ENCODE data around the gene GRPEL2. TPM values are rescaled to one million over a fixed set of nuclear protein-coding genes. Genes with fewer than 3 reads are reported as not detected.

Gene GRPEL2
- total RNA-seq, 1 donor from 2014 or later = 42.5 TPM

DNA sequence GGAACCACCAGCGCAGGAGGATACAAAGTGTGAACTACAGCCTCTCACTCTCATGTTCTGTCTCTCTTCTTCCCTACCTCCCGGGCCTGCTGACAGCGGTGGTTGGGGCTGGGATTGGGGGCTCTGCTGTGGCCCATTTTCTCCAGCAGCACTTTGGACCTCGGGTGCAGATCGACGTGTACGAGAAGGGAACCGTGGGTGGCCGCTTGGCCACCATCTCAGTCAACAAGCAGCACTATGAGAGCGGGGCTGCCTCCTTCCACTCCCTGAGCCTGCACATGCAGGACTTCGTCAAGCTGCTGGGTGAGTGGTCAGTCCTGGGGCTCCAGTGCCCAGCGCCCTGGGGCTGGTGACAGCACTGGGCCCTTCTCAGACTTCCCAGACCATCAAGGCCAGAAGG is 17.2 kb downstream of the GRPEL2 start:
- Histone ChIP-seq H3K9ac (no peak overlapping the region), H3K27me3 (no peaks in the 10 kb centered on the region), H3K27ac (no peak overlapping the region), H3F3A (ENCODE audit: low read depth) (peaks cover under 1% of the 10 kb centered on the region), H4K20me1 (ENCODE audit: low read depth) (no peaks in the 10 kb centered on the region), H3K9me3 (ENCODE audit: low read depth) (no peaks in the 10 kb centered on the region), H3K36me3 (no peaks in the 10 kb centered on the region), H3K4me1 (peaks cover 4% of the 10 kb centered on the region), H2AFZ (replicated peaks) (no peak overlapping the region), H3K4me3 (no peak overlapping the region), H3K79me2 (ENCODE audit: low read depth) (peaks cover 15% of the 10 kb centered on the region), H3K4me2 (no peak overlapping the region)
- H3K36me3 Mint-ChIP-seq = no peaks in the 10 kb centered on the region
- H3K27ac Mint-ChIP-seq = peak overlapping the region; percentile 65
- TF ChIP-seq EZH2 (IDR thresholded peaks at IDR 0.05) = no peak
- no peak for TF ChIP-seq EZH2phosphoT487 (IDR thresholded peaks at IDR 0.05)
- TF ChIP-seq, protein P1, sequence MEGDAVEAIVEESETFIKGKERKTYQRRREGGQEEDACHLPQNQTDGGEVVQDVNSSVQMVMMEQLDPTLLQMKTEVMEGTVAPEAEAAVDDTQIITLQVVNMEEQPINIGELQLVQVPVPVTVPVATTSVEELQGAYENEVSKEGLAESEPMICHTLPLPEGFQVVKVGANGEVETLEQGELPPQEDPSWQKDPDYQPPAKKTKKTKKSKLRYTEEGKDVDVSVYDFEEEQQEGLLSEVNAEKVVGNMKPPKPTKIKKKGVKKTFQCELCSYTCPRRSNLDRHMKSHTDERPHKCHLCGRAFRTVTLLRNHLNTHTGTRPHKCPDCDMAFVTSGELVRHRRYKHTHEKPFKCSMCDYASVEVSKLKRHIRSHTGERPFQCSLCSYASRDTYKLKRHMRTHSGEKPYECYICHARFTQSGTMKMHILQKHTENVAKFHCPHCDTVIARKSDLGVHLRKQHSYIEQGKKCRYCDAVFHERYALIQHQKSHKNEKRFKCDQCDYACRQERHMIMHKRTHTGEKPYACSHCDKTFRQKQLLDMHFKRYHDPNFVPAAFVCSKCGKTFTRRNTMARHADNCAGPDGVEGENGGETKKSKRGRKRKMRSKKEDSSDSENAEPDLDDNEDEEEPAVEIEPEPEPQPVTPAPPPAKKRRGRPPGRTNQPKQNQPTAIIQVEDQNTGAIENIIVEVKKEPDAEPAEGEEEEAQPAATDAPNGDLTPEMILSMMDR (IDR thresholded peaks at IDR 0.05) = no peak
- no peak overlapping the region for H3K4me3 Mint-ChIP-seq
- H3K9me3 Mint-ChIP-seq = no peaks in the 10 kb centered on the region
- DNase-seq (ENCODE audit: low spot score) = no peak
- H3K4me1 Mint-ChIP-seq = peaks cover 23% of the 10 kb centered on the region
- H3K27me3 Mint-ChIP-seq (ENCODE audit: insufficient read depth, low read depth) = no peaks in the 10 kb centered on the region

DNA sequence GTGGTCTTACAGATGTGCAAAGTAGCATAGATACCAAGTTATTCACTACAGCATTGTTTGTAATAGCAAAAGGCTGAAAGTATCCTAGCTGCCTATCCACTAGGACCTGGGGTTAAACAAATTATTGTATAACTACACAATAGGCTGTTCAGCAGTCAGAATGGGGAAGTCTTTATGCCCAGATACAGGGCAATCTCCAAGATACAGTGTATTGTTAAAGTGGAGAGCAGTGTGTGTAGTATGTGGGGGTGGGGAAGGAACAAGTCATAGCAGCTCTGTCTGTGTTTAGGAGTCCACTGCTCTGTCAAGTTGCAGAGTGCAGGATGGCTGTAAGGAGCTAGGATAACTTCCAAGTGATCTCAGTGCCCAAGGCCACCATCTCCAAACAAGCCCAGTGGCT is 18.1 kb downstream of the GRPEL2 start:
- TF ChIP-seq EZH2 (IDR thresholded peaks at IDR 0.05) (no peak), EZH2phosphoT487 (IDR thresholded peaks at IDR 0.05) (no peak)
- TF ChIP-seq, protein P1 (IDR thresholded peaks at IDR 0.05) = no peak
- H3K27ac Mint-ChIP-seq = no peak overlapping the region
- no peaks in the 10 kb centered on the region for H3K36me3 ChIP-seq
- H3K4me1 Mint-ChIP-seq = peaks cover 27% of the 10 kb centered on the region
- H3K27me3 Mint-ChIP-seq (ENCODE audit: insufficient read depth, low read depth) = no peaks in the 10 kb centered on the region
- peaks cover 11% of the 10 kb centered on the region for H3K79me2 ChIP-seq (ENCODE audit: low read depth)
- no peaks in the 10 kb centered on the region for H4K20me1 ChIP-seq (ENCODE audit: low read depth)
- no peaks in the 10 kb centered on the region for H3K9me3 Mint-ChIP-seq
- no peak overlapping the region for H2AFZ ChIP-seq (replicated peaks)
- no peaks in the 10 kb centered on the region for H3K9me3 ChIP-seq (ENCODE audit: low read depth)
- H3K36me3 Mint-ChIP-seq = no peaks in the 10 kb centered on the region
- no peak for DNase-seq (ENCODE audit: low spot score)
- no peak overlapping the region for H3K27ac ChIP-seq
- no peak overlapping the region for H3K9ac ChIP-seq
- peaks cover 6% of the 10 kb centered on the region for H3K4me1 ChIP-seq
- no peaks in the 10 kb centered on the region for H3K27me3 ChIP-seq
- no peak overlapping the region for H3K4me3 Mint-ChIP-seq
- no peak overlapping the region for H3K4me3 ChIP-seq
- H3K4me2 ChIP-seq = no peak overlapping the region
- H3F3A ChIP-seq (ENCODE audit: low read depth) = no peaks in the 10 kb centered on the region

DNA sequence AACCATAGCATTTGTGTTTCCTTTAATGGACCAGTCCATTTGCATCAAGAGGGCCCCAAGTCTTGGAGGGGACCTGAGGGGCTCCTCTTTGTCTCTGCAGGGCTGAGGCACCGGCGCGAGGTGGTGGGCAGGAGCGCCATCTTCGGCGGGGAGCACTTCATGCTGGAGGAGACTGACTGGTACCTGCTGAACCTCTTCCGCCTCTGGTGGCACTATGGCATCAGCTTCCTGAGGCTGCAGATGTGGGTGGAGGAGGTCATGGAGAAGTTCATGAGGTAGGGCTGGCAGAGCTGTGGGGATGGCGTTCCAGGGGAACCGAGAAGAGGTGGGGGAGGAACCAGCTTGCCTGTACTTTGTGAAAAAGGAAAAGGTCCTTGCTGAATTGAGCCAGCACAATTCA is 18.6 kb downstream of the GRPEL2 start:
- Histone ChIP-seq H3F3A (ENCODE audit: low read depth) (no peaks in the 10 kb centered on the region), H3K27me3 (no peaks in the 10 kb centered on the region), H3K9ac (no peak overlapping the region), H3K36me3 (no peaks in the 10 kb centered on the region), H3K4me2 (no peak overlapping the region), H3K4me1 (peaks cover 3% of the 10 kb centered on the region), H3K27ac (no peak overlapping the region), H3K9me3 (ENCODE audit: low read depth) (no peaks in the 10 kb centered on the region), H3K79me2 (ENCODE audit: low read depth) (peaks cover 5% of the 10 kb centered on the region), H4K20me1 (ENCODE audit: low read depth) (no peaks in the 10 kb centered on the region), H2AFZ (replicated peaks) (no peak overlapping the region), H3K4me3 (no peak overlapping the region)
- Mint-ChIP-seq H3K9me3 (no peaks in the 10 kb centered on the region), H3K4me1 (peaks cover 22% of the 10 kb centered on the region), H3K27ac (no peak overlapping the region), H3K27me3 (ENCODE audit: insufficient read depth, low read depth) (no peaks in the 10 kb centered on the region), H3K36me3 (no peaks in the 10 kb centered on the region), H3K4me3 (no peak overlapping the region)
- no peak for DNase-seq (ENCODE audit: low spot score)
- TF ChIP-seq EZH2phosphoT487 (IDR thresholded peaks at IDR 0.05) (no peak), EZH2 (IDR thresholded peaks at IDR 0.05) (no peak)
- TF ChIP-seq, protein P1 (IDR thresholded peaks at IDR 0.05) = no peak

All from neural progenitor cell (in vitro differentiated cells).